ENCODE results near the gene TNIK. TPM values are rescaled to one million over a fixed set of nuclear protein-coding genes. Genes with fewer than 3 reads are reported as not detected.

TNIK gene
- total and polyA plus RNA-seq, 10 of the 15 experiments (the other 5 are each of a cell fraction or from before 2014, with no cell fraction given): 13.9 to 74.3 (median 48.2) TPM

GRCh38 chr3:171366043-171366442, 94.2 kb downstream of the TNIK start (continued):
- TF ChIP-seq CUX1 (IDR thresholded peaks at IDR 0.05; ENCODE audit: insufficient replicate concordance, low read depth, low read length): no peak
- no peak for TF ChIP-seq CEBPB (IDR thresholded peaks at IDR 0.05; ENCODE audit: borderline replicate concordance in 1 of 2, low read depth in 2 of 2, low read length in 2 of 2)
- TF ChIP-seq ZNF622 (IDR thresholded peaks at IDR 0.05): no peak
- no peak for TF ChIP-seq ZBED1 (IDR thresholded peaks at IDR 0.05; ENCODE audit: borderline replicate concordance)

GRCh38 chr3:171365489-171365888, 94.7 kb downstream of the TNIK start:
- RAD21 ChIA-PET (ENCODE audit: unreplicated experiment): interaction anchor here (1.4 kb wide), 1 partner anchor 47 kb away, joined by 6 read pairs; no protein-coding TSS in a partner anchor
- POLR2A ChIA-PET: interaction anchor here (1.0 to 1.1 kb wide), 3 partner anchors 19 to 77 kb away, joined by 3 read pairs; no protein-coding TSS in a partner anchor
- BruUV-seq (replicated peaks): no TSS peak
- TF ChIP-seq BCL11A (IDR thresholded peaks at IDR 0.05; ENCODE audit: low read depth, low read length) (no peak), RUNX3 (IDR thresholded peaks at IDR 0.05; ENCODE audit: low read length) (no peak), MEF2B (IDR thresholded peaks at IDR 0.05; ENCODE audit: partially characterized antibody, poor library complexity, severe bottlenecking) (no peak), CREM (IDR thresholded peaks at IDR 0.05; ENCODE audit: low read depth) (no peak), RAD51 (IDR thresholded peaks at IDR 0.05) (no peak), RCOR1 (conservative IDR thresholded peaks at IDR 0.05; ENCODE audit: low read depth, low read length) (no peak), NFIC (IDR thresholded peaks at IDR 0.05; ENCODE audit: low read depth, low read length) (no peak), USF1 (IDR thresholded peaks at IDR 0.05; ENCODE audit: borderline replicate concordance, extremely low read length, insufficient read depth, low read depth, low read length) (no peak), CEBPB (IDR thresholded peaks at IDR 0.05; ENCODE audit: borderline replicate concordance in 1 of 2, low read depth in 2 of 2, low read length in 2 of 2) (no peak), ELK1 (IDR thresholded peaks at IDR 0.05; ENCODE audit: low read depth, low read length) (no peak), ASH2L (IDR thresholded peaks at IDR 0.05; ENCODE audit: borderline replicate concordance, low read depth) (no peak), ZNF622 (IDR thresholded peaks at IDR 0.05) (no peak)

More at GRCh38 chr3:171365489-171365888, 94.7 kb downstream of the TNIK start:
- Histone ChIP-seq H3K27me3 (replicated peaks in 1 of 2; ENCODE audit: control insufficient read depth in 2 of 2, insufficient read depth in 2 of 2, low read length in 1 of 2) (no peaks in the 10 kb centered on the region), H3K9ac (ENCODE audit: control insufficient read depth, insufficient read depth, low read length) (no peak overlapping the region), H2AFZ (ENCODE audit: control insufficient read depth, low read depth, low read length) (no peak overlapping the region), H3K4me1 (ENCODE audit: control insufficient read depth, insufficient read depth, low read length) (peaks cover 15% of the 10 kb centered on the region), H3K9me3 (replicated peaks; ENCODE audit: control insufficient read depth, insufficient read depth, low read length) (peaks cover 3% of the 10 kb centered on the region), H4K20me1 (ENCODE audit: control insufficient read depth, insufficient read depth) (no peaks in the 10 kb centered on the region), H3K4me2 (ENCODE audit: control insufficient read depth, insufficient read depth) (no peak overlapping the region), H3K27ac (ENCODE audit: control insufficient read depth, insufficient read depth) (no peak overlapping the region), H3K79me2 (ENCODE audit: control insufficient read depth, insufficient read depth, low read length) (peaks cover 90% of the 10 kb centered on the region), H3K4me3 (no peak overlapping the region), H3K36me3 (ENCODE audit: control insufficient read depth in 2 of 2, insufficient read depth in 2 of 2, low read length in 1 of 2) (peaks cover 0 to 10% of the 10 kb centered on the region in 2 experiments; a peak in 2 of 4 replicates)
- DNase-seq (ENCODE audit: low read depth, low spot score): no peak
- 100% methylated on average over 2 of the region's 2 CpGs for whole genome bisulfite sequencing (ENCODE audit: insufficient coverage, insufficient replicate concordance, low lambda C conversion rate, missing lambda C conversion rate)
- ATAC-seq: no peak
- ChIA-PET SMC1A (ENCODE audit: uncharacterized antibody, unreplicated experiment) (interaction anchor here (0.6 to 6.5 kb wide), 5 partner anchors 9 to 96 kb away, joined by 3 to 56 read pairs (median 6); no protein-coding TSS in a partner anchor), CTCF (interaction anchor here (0.7 to 3.0 kb wide), 4 partner anchors 11 to 200 kb away, joined by 3 to 12 read pairs (median 5); no protein-coding TSS in a partner anchor)
- in situ Hi-C loops (cut with MboI): no loop called here
- FAIRE-seq: no peak
- intact Hi-C loops (cut with micrococcal nuclease; ENCODE audit: unreplicated experiment): no loop called here

Data from GM12878 (cell line).